ENCODE data around the gene RPL10L.

The RPL10L gene

DNA sequence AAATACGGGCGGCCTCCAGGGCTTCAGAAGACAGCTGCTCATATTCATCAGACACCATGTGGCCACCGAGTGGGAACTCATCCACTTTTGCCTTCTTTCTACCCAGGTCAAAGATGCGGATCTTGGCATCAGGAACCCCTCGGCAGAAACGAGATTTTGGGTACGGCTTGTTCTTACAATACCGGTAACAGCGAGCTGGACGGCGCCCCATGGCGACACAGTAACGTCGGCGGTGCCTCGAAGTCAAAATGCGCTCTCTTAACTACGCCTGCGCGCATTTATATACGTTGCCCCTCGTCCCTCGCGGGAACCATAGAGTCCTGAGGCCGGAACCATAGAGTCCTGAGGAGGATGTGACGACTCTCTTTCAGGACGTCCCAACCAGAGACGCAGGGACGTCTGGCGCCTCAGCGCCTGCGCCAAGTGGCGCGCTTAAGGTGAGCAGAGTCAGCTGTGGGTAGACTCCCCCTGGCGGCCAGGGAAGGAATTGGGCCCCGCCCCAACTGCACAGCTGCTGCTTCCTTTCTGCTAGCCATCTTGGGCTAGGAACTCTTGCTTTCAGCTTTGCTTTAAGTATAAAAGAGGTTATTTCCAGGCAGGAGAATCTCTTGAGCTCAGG is at the start of gene RPL10L:
Gene RPL10L (minus strand): TSS at position 256 of the 619 bp plus-strand sequence. CDS start 45 bp downstream, at position 211.
- DNase-seq: no peak

GRCh38 chr14:46691819-46692218 is 40.2 kb upstream of the RPL10L start:
- DNase-seq: no peak

- no peak for DNase-seq
Observed at GRCh38 chr14:46686652-46687051, 35.1 kb upstream of the RPL10L start.

DNA sequence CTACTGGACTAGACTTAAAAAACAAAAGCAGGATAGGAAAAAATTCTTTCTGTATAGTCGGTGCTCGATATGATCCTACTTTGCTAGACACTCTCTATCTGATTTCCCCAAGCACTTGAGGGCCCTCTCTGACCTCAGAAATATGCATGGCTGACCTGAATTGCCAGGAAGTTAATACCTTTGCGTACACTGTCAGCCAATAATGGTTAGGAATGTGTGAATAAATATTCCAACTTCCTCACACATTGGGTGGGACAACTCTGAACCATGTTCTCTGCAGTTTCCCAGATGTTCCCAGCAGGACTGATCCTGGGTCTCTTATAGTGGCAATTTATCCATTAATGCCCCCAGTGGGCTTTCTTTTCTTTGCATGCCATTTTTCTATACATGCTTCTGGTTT is 20.5 kb upstream of the RPL10L start:
- DNase-seq: no peak

DNA sequence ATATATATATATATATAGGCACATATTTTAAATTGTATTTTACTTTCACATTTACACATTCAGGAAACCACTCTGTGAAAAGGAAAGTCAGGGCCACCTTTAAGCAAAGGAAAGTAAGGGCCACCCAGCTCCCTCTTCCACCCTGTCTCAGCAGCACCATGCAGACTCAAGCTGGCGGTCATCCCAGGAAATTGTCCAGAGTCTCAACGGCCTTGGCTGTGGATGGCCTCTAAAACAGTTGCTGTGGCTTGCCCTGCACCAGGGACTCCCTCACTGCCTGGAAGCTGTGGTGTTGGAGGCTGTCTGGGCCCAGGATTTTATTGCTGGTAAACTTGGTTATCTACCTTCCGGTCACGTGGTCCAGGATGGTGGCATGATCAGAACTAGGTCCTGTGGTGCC is 11.8 kb upstream of the RPL10L start:
- no peak for DNase-seq

DNA sequence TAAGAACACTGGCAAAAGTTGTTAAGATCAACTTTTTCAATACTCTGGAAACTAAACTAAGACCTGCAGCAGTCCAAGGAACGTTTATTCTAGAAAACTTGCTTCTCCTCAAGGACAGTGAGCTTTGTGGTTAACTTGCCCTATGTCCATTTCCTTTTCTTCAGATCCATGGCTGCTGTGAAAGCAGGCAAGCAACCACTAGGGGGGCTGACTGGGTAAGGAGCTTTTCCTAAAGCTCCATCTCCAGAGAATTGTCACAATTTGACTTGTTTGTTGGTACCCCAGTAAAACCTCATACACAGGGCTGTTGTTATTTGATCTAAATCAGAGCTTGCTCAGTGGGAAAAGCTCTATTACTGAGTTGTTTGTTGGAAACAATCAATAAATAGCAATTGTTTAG is 10.1 kb upstream of the RPL10L start:
- DNase-seq: no peak

GRCh38 chr14:46653031-46653755 is 1.6 kb upstream of the RPL10L start:
- no peak for DNase-seq

- DNase-seq: no peak
Observed at GRCh38 chr14:46646796-46647195, 4.8 kb downstream of the RPL10L start.

GRCh38 chr14:46626876-46627275 is 24.7 kb downstream of the RPL10L start:
- DNase-seq: no peak

Measured in NCI-H2227 treated with DMSO at 0.1 percent for 48 hours (cell line).